NCI-H1417 (cell line): ENCODE results near the gene CDH5.

Experiments used
- DNase-seq, 3 experiments: peaks; one replicate each; lab custom pipeline; 2025; lab: John Stamatoyannopoulos, UW

CDH5 gene

DNA sequence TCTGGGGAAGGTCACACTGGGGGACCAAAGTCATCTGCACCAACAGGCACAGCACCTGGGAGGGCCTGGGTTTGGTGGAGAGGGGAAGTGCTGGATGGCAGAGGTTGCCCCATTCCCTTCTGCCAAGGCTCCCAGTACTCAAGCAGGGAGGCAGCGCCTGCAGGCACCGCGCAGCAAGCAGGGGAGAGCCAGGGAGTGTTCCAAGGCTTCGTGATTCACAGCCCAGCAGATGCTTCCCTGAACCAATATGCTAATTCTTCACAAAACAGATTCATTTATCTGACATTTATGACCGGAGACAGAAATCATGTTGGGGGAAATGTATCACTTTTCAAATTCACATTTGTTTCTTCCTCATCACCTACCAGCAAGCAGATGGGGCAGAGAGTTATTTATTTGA lies 13.4 kb upstream of the CDH5 start:
- DNase-seq = no peak

DNA sequence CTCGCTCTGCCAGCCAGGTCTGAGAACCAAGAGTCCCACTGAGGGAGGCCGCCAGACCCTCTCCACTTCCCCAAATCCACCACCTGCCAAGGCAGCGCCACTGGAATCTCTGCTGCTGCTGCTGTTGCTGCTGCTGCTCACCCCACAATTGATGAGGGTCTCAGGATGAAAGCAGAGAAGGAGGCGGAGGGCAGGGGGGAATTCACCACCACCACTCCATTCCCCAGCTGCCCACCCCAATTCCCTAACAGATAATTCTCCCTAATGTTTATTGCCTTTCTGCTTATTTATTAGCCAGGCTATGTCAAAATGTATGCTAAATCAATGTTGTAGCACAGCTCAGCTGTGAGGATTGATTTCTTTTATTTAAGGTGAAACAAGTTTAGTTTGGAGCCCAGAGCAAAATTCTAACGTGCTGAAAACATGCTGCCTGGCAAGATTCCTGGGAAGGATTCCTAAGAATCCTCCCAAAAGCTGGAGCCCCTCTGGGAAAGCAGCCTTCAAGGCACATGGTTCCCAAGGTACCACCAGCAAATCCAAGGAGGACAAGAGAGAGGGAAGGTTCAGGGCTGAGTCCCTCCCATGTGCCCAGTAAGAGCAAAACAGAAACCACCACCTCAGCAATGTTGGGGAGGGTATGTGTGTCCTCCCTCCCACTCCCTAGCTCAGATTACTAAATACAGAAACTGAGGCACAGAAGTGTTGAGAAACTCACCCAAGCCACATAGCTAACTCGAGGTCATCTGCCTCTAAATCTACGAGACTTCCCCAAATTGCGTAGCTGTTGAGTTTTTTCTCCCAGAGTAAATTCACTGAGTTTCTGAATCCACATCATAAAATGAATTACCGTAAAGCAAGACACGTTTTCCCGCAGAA lies 12.2 kb upstream of the CDH5 start:
- no peak for DNase-seq

DNA sequence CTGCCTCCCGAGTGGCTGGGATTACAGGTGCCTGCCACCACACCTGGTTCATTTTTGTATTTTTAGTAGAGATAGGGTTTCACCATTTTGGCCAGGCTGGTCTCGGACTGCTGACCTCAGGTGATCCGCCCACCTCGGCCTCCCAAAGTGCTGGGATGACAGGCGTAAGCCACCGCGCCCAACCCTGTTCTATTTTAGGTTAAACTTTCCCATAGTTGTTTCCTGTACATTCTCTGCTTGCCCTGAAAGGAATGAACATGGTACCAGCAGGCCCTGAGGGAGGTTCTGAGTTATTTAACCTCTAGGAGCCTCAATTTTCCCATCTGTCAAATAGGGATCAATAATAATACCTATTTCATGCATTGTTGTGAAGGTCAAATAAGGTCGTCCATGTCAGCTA lies 11.0 kb upstream of the CDH5 start:
- DNase-seq = no peak

DNA sequence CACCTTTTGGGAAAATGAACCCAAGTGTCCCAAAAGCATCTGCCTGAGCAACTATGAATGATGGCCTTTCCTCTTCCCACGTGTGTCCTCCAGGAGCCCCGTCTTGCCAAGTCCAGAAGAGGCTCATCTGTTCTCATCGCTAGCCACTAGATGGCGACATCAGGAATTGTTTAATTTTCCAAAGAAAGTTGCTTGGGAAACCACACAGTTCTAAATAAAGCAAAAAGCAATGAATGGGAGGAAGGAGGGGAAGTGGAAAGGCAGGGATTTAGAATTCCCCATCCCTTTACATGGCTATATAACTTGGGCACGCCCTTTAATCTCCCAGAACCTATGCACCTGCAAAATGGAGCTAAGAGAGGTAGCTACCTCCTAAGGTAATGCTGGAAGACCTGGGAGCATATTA lies 9.0 kb upstream of the CDH5 start:
- peak; percentile 15 to 64 (median 44) for DNase-seq

DNA sequence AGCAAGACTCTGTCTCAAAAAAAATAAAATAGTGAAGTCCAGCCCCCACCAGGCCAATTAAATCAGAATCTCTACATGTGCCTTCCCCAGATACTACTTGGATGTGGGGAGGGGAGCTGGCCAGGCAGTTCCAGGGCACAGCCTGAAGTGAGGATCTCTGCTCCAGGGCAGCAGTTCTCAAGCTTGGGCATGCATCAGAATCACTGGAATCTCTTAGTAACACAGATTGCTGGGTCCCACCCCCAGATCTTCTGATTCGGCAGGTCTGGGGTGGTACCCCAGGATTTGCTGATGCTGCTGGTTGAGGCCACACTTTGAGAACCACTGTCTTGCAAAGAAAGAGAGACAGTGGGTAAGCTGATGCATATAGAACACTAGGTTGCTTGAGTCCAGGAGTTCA lies 8.3 kb upstream of the CDH5 start:
- no peak for DNase-seq

DNA sequence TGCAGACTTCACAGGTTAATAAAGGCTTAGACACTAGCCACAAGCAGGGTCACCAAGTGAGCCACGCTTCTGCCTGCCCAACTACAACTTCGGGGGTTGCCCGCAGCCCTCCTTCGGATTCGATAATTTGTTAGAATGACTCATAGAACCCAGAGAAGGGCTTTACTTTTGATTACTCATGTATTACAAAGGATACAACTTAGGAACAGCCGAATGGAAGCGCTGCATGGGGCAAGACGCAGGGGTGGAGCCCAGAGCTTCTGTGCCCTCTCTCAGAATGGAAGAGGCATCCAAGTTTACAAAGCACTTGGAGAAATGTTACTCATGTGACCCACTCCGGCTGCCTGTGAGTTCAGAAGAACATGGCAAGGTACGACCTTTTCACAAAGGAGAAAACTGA lies 7.5 kb upstream of the CDH5 start:
- DNase-seq = no peak

DNA sequence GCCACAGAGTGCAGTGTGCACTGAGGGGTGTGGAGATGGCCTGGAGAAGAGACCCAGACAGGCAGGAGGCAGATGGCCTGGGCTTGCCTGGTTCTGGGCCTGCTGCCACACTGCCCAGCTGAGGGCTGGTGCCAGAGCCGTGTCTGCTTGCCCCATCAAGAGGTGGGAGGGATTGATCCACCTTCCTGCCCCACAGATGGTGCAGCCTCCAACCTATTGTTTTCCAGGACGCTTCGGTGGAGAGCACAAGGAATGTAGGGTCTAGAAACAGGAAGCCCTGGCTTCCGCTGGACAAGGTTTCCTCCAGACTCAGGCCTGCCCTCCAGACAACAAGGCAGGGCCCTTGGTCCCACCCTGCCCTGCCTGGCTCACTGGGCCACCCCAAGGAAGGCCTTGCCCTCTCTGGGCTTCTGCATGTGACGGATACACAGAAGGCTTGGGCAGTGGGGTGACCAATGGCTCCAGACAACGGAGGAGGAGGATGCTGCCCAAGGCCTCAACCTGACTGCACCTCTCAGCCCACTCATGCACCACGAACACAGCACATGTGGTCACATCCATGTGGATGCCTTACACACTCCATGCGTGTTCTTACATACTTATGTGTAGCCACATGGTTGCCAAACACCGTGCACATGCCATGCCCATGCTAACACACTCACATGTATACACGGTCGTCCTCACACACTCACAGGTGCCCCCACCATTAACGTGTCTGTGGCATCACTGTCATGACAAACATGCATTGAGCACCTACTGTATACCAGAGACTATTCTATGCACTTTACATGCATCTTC lies 6.5 kb upstream of the CDH5 start:
- DNase-seq = no peak

DNA sequence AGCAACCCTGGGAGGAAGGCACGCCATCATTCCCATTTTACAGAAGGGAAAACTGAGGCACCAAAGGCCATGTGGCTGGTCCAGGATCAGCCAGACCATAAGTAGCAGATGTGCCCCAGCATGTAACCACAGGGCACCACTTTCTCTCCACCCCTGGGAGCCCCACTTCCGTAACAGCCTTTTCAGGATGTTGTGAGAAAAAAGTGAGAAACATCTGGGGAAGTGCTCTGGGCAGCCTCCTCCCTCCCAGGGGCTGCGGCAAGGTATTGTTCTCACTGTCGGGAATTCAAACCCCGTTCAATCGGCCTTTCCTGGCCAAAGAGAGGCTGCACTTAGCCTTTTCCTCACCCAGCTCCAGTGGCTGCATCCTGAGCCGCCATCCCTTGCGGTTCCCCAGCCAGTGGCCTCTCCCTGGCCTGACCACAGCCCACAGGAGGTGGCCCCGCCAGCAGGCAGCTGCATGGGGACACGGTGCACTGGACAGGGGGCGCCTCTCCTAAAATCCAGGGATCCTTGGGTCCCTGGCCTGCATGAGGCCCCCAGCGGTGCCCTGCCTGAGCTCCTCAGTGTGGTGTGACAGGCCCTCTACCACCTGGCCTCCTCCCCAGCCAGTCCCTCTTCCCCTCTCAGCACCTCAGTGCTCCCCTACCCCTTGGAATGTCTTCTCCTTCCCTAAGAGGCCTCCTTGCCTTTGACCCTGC lies 5.7 kb upstream of the CDH5 start:
- DNase-seq = no peak

DNA sequence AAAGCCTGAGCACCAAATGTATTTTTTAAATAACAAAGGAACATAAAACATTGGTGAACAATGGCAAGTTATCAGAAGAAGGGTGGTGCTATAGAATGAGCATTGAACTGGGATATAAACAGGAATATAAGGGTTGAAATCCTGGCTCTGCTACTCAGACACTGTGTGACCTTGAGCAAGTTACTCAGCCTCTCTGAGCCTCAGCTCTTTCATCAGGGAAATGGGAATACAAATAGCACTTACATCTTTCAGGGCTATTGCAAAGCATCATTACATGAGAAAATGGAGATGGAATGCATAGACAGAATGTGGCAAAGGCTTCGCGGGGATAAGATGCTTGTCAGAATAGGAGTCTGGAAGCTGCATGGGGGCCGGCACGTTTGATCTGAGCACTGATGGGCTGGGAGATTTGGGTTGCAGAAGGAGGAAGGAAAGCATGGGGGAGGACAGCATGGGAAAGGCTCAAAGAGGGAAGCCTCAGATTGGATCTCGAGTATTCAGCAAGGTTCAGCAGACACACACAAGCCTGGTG lies 4.8 kb upstream of the CDH5 start:
- DNase-seq = no peak

DNA sequence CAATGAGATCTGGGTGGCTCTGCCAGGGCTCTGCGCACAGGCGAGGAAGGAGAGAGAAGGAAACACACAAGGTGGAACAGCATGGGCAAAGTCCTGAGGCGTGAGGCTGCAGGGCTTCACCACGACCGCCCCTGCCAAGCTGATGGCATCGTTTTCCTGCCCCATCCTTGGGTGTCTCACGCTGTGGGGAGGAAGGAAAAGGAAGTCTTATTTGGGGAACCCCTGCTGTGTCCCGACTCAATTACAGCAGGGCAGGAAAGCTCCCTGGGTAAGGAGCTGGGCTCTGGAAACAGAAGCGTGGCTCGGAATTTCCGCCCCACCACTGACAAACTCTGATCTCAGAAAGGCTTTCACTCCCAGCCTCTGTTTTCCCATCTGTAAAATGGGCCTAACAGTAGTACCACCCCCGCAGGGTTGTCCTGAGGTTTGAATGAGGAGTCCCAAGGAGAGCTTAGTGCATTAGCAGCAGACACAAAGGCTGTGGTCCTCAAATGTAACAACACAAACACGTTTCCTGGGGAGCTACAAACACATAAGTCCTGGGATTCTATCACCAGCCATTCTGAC lies 3.2 kb upstream of the CDH5 start:
- DNase-seq = no peak

DNA sequence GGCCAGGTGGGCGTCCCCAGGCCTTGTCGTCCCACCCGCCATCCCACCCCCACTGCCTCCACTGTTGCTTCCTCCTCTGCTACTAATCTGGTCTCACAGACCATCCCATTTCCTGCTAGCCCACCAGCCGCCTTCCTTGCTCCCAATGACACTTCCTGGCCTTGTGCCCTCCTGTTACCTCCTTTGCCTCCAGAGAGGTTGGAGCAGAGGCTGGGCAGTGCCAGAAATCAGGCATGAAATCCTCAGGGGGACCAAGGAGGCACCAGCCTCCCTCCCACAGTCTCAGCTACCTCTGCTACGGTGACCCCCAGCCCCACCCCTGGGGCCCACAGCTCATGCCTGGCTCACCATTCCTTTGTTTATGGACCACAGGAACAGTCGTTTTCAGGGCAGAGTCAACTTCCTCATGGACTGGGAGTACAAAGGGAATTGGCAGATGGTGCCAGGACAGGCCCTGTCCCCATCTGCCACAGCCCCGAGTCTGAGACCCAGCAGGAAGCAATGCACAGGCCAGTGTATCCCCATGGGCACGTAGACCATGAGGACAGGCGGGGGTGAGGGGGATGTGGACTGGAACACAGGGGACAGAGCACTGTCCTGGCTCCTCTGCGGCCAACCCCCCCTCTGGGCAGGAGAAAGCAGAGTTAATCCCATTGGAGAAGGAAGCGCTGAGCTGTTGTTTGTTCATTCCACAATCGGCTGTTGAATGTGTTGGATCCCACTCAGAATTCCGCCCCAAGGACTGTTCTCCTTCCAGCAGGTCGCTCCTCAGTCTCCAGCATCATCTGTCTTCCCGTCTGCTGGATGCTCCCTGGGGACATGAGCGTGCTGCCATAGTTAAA lies 2.2 kb upstream of the CDH5 start:
- peak in 1 of 3 experiments; percentile 28 for DNase-seq

DNA sequence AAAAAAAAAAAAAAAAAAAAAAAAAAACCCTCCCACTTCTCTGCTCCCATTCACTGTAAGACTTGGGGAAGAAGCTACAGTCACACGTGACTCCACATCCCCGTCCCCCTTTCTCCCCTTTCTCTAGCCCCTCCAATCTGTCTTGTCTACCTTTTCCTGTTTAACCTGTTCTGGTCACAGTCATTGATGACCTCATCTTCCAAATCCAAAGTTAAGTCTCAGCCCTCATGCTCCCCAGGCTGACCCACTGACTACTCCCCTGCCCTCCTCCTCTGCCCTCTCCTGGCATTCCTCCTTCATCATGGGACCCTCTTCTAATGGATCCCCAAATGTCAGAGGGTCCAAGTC lies 1.6 kb upstream of the CDH5 start:
- peak in 1 of 3 experiments; percentile 4 for DNase-seq

DNA sequence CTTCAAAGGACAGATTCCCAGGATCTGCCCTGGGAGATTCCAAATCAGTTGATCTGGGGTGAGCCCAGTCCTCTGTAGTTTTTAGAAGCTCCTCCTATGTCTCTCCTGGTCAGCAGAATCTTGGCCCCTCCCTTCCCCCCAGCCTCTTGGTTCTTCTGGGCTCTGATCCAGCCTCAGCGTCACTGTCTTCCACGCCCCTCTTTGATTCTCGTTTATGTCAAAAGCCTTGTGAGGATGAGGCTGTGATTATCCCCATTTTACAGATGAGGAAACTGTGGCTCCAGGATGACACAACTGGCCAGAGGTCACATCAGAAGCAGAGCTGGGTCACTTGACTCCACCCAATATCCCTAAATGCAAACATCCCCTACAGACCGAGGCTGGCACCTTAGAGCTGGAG lies 840 bp upstream of the CDH5 start:
- DNase-seq = no peak

DNA sequence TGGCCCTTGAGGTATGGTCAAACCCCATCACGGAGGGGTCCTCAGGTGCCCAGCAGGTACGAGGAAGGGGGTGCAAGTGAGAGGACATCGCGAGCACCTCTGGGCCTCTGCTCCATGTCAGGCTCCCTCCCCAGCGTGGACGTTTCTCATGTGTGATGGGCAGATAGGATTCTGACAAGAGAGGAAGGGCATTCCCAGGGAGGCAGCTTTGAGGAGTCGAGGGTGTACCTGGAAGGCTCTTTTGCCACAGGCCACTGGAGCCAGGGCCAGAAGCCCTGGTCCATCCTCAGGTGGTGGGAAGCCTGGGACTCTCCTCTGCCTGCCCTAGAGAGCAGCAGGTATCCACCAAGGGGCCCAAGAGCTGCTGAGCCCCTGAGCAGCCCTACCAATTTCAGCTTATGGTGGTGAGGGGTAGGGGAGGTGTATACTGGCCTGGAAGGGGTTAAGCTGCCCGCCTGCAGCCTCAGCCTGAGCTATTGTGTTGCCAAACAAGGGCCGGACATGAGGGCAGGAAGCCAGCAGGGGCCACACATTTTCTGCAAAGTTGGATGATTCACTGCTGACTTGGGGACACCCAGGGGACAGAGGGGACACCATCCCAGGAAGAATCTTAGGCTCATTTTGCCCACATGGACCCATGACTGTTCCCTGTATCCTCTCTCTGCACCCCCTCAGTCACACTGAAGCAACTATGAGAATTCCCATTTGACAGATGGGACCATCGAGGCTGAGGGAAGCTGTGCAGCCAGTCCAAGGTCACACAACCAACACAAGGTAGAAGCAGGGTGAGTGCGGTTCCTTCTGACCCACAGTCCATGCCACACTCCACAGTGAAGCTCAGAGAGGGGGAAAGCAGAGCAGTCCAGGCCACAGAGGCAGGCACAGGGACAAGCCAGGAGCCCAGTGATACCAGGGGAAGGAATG lies 1.7 kb downstream of the CDH5 start:
- no peak for DNase-seq

DNA sequence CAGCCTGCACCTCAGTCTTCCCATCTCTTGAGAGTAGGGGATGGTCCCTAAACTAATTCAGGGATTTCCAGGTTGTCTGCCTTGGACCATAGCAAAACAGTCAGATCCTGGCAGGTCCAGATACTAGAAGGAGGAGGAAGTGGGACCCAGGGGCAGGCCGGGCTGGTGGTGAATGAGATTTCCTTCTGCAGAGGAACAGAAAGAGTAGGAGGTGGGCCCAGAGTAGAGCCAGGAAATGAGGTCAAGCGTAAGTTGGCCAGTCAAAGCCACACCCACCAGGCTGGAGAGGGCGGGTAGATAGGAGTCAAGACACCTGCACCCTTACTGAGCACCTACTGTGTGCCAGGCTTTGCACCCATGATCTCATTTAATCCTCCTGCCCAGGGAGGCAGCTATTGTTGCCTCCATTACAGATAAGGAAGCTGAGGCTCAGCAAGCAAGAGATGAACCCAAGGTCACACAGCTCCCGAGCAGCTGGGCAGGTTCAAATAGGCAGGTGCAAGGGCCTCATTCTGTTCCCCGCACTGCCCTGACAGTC lies 2.6 kb downstream of the CDH5 start:
- DNase-seq = no peak

DNA sequence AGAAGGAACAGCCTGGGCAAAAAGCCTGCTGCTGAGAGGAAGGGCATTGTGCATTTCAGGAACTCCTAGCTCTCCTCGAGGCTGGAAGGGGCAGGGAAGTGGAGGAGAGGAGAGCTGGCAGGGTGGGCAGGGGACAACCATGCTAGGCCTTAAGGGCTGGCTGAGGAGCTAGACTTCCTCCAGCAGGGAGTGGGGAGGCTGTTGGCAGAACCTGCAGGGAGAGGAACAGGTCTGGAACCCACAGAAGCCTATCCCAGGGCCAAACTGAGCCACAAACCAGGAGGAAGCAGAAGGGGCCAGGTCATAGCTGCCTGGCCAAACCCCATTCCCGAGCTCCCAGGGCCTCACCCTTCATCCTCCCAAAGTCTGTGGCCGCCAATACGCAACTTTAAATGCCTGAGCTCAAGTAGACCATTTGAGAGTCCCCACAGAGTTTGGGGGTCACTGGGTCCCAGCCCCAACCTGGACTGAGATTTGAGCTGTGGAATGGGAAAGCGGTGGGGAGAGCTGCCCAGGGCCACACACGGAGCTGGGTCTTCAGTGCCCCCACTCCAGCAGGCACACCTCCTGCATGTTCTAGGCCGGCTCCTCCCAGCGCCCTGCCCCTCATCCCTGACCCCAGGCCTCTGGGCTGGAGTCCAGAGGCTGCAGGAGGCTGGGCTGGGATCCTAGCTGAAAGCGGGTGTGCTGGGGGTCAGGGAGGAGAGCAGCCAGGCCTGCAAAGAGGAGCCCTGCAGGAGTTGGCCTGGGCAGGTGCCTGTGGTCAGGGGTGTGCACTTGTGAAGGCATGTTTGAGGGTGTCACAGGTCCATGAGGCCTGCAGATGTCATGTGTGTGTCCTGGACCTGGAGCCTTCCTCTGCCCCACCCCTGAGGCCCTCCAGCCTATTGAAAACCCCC lies 4.5 kb downstream of the CDH5 start:
- no peak for DNase-seq

DNA sequence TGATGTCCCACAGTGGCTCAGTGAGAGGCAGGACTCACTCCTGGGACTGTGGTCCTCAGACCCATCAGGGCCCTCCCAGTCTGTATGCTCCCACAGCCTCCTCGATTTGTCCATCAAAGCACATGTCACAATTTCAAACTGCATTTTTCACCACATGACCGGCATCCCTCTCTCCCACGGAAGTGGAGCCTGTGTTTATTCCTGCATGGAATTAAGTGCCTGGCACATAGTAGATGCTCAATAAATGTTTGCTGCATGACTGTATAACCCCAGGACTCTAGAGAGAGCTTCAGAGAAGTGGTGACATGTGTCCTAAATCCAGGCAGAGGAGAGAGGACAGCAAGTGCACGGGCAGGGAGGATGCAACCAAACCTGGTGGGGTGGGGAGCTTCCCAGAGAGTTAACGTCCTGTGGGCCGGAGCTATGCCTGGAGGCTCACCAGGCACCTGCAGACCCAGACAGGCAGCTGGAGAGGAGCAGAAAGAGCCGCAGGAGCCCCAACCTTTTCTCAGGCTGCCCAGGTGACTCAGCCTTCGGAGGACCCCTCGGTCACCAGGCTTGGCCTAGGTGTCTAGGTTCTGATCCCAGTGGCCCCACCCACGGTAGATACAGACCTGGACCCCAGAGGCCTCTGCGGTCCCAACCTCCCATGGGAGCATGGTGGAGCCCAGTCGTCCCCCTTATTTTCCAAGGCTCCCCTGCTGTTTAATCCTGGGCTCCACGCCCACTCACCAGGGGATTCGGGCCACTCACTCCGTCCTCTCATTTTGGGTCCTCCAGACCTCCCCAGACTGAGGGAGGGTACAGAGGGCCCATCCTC lies 5.8 kb downstream of the CDH5 start:
- no peak for DNase-seq

DNA sequence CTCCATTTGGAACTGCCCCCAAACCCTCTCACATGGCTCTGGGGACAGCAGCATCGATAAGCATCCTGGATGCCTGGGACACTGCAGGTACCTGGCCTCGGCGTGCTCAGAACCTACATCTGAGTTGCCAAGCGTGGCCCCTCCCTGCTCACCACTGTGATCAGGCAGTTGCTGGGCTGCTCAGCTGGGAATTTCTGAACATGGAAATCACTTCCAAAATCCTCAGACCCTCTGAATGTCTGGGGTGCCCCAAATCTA lies 6.3 kb downstream of the CDH5 start:
- DNase-seq = no peak
